HepG2 (cell line): Measurements from ENCODE around the gene SGF29. TPM values are rescaled to one million over a fixed set of nuclear protein-coding genes. Genes with fewer than 3 reads are reported as not detected.

ENCODE experiments used
- AGO1 ChIP-seq: fragments of 200-400 bp; formaldehyde crosslinking; IDR thresholded peaks from 2 replicates; pipeline ENCODE4 v1.6.1; 2017; ENCODE audit warnings: mild to moderate bottlenecking, low read depth, low read length, moderate library complexity; ENCODE audit not compliant: poor library complexity, severe bottlenecking
- NR1H2 ChIP-seq: sonication (generic); formaldehyde crosslinking; IDR thresholded peaks from 2 replicates; pipeline ENCODE4 v1.8.1; 2022; ENCODE audit warnings: low read depth, missing genetic modification reagents, borderline replicate concordance
- NR2C2 ChIP-seq: sonication (generic); formaldehyde crosslinking; IDR thresholded peaks from 2 replicates; pipeline ENCODE4 v1.4.0; 2020; ENCODE audit warnings: missing genetic modification reagents, mild to moderate bottlenecking, moderate library complexity, borderline replicate concordance
- PLSCR1 ChIP-seq: sonication (generic); formaldehyde crosslinking; IDR thresholded peaks from 2 replicates; pipeline ENCODE4 v1.5.0; 2020; ENCODE audit warnings: missing genetic modification reagents, mild to moderate bottlenecking, borderline replicate concordance
- SMAD3 ChIP-seq: sonication (generic); formaldehyde crosslinking; IDR thresholded peaks from 2 replicates; pipeline ENCODE4 v1.4.0; 2020; ENCODE audit warnings: missing genetic modification reagents
- ZFP82 ChIP-seq: sonication (generic); formaldehyde crosslinking; IDR thresholded peaks from 2 replicates; pipeline ENCODE4 v1.5.1; 2020; ENCODE audit warnings: mild to moderate bottlenecking, missing genetic modification reagents, borderline replicate concordance
- ZNF160 ChIP-seq: sonication (generic); formaldehyde crosslinking; IDR thresholded peaks from 2 replicates; pipeline ENCODE4 v1.8.0; 2022; ENCODE audit warnings: mild to moderate bottlenecking, inconsistent platforms, missing genetic modification reagents
- ZNF18 ChIP-seq: sonication (generic); formaldehyde crosslinking; IDR thresholded peaks from 2 replicates; pipeline ENCODE4 v1.8.0; 2022; ENCODE audit warnings: mild to moderate bottlenecking, missing genetic modification reagents; ENCODE audit not compliant: insufficient replicate concordance
- ZNF280B ChIP-seq: sonication (generic); formaldehyde crosslinking; IDR thresholded peaks from 2 replicates; pipeline ENCODE4 v1.5.0; 2020; ENCODE audit warnings: missing genetic modification reagents, mild to moderate bottlenecking, borderline replicate concordance
- ZNF292 ChIP-seq: sonication (generic); formaldehyde crosslinking; IDR thresholded peaks from 2 replicates; pipeline ENCODE4 v1.8.1; 2022; ENCODE audit warnings: mild to moderate bottlenecking, low read depth, missing genetic modification reagents, borderline replicate concordance
- ZNF3 ChIP-seq: IDR thresholded peaks from 2 replicates; pipeline ENCODE4 v1.7.0; 2017; ENCODE audit warnings: inconsistent platforms
- ZNF34 ChIP-seq: sonication (generic); formaldehyde crosslinking; IDR thresholded peaks from 2 replicates; pipeline ENCODE4 v1.4.0; 2020; ENCODE audit warnings: mild to moderate bottlenecking, missing genetic modification reagents, borderline replicate concordance
- ZNF660 ChIP-seq: sonication (generic); formaldehyde crosslinking; IDR thresholded peaks from 2 replicates; pipeline ENCODE4 v1.5.1; 2020; ENCODE audit warnings: mild to moderate bottlenecking, low read depth, missing genetic modification reagents, borderline replicate concordance
- ZNF737 ChIP-seq: sonication (generic); formaldehyde crosslinking; IDR thresholded peaks from 2 replicates; pipeline ENCODE4 v1.5.0; 2020; ENCODE audit warnings: missing genetic modification reagents, mild to moderate bottlenecking, borderline replicate concordance
- polyA plus RNA-seq, 8 experiments: library from polyadenylated mRNA; depleted of rRNA in 3 of 8; stranded (reverse) in 7 of 8; unstranded in 1 of 8; fragments of >200 nt; fragmentation: Illumina TruSeq in 4 of 8; extraction: Trizol in 4 of 8; gene quantifications; 2 replicates each; pipeline versions ENCODE4 v1.2.1 to v1.2.3, GENCODE V29; 2011 to 2016; ENCODE audit warnings: low read depth in 4 of 8, missing spikeins in 1 of 8, mixed read lengths in 1 of 8; ENCODE audit not compliant: insufficient read depth in 1 of 8
- total RNA-seq, 5 experiments: library from RNA; depleted of rRNA; stranded (reverse); fragments of >200 nt; fragmentation: Illumina TruSeq; extraction: Trizol; gene quantifications; 2 replicates each; pipeline ENCODE4 v1.2.3, GENCODE V29; 2016; ENCODE audit warnings: low read depth in 1 of 5
- TF ChIP-seq, protein P1 (sequence below): sonication (generic); formaldehyde crosslinking; IDR thresholded peaks from 2 replicates; pipeline ENCODE4 v1.4.0; 2020; ENCODE audit warnings: missing genetic modification reagents, borderline replicate concordance
- TF ChIP-seq, protein P2 (sequence below): sonication (generic); formaldehyde crosslinking; IDR thresholded peaks from 2 replicates; pipeline ENCODE4; 2020; ENCODE audit warnings: missing genetic modification reagents, mild to moderate bottlenecking, borderline replicate concordance

The SGF29 gene
- total and polyA plus RNA-seq, 2 of the 13 experiments (the other 11 are each of a cell fraction or from before 2014, with no cell fraction given) = 5.0 to 29.4 TPM

DNA sequence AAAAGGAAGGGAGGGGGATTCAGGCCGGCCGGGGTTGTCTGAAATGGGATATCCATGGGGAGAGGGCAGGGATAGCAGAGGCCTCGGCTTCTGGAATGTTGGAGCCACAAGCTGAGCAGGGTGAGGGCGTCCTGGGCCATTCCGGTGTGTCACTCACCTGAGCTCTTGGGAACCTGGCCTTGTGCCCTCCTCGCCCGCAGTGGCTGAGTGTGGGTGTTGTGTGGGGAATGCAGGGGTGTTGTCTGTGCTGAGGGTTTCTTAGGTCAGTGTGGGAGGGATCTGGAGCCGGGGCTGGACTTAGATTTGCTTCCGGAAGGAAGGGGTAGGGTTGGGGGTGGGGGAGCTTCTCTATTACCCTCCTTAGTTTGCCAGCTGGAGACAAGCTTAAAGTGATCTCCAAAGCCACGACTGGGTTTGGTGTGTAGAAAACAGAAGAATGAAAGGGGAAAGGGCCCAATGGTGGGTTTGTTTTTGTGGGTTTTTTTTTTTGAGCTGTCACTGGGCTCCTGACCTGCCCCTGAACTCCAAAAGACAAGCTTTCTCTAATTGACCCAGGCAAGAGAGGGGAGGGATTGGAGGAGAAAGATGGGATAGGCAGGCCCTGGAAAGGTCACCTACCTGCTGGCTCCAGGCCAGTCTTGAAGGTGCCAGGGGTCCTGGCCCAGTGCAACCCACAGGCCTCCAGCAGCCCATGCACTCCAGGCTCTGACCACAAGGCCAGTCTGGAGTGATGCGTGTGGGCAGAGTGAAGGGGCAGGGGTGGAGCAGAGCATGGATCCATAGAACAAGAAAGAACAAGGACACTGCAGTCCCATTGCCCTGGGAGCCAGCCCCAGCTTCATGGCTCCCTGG, 43.3 kb downstream of the SGF29 start, which contains the start of gene SULT1A2 (continued):
- TF ChIP-seq ZNF18 (CRISPR knock-in tag) (no peak), ZNF3 (CRISPR knock-in tag) (no peak), NR1H2 (CRISPR knock-in tag) (no peak), ZNF292 (CRISPR knock-in tag) (no peak), ZNF737 (CRISPR knock-in tag) (no peak), ZNF34 (CRISPR knock-in tag) (no peak), SMAD3 (CRISPR knock-in tag) (no peak), ZFP82 (no peak), ZNF160 (no peak), PLSCR1 (CRISPR knock-in tag) (no peak), NR2C2 (CRISPR knock-in tag) (peak; percentile 70; the same call in 1 of the 2 replicates), ZNF660 (CRISPR knock-in tag) (no peak), ZNF280B (no peak), AGO1 (no peak)
- TF ChIP-seq, protein P1, sequence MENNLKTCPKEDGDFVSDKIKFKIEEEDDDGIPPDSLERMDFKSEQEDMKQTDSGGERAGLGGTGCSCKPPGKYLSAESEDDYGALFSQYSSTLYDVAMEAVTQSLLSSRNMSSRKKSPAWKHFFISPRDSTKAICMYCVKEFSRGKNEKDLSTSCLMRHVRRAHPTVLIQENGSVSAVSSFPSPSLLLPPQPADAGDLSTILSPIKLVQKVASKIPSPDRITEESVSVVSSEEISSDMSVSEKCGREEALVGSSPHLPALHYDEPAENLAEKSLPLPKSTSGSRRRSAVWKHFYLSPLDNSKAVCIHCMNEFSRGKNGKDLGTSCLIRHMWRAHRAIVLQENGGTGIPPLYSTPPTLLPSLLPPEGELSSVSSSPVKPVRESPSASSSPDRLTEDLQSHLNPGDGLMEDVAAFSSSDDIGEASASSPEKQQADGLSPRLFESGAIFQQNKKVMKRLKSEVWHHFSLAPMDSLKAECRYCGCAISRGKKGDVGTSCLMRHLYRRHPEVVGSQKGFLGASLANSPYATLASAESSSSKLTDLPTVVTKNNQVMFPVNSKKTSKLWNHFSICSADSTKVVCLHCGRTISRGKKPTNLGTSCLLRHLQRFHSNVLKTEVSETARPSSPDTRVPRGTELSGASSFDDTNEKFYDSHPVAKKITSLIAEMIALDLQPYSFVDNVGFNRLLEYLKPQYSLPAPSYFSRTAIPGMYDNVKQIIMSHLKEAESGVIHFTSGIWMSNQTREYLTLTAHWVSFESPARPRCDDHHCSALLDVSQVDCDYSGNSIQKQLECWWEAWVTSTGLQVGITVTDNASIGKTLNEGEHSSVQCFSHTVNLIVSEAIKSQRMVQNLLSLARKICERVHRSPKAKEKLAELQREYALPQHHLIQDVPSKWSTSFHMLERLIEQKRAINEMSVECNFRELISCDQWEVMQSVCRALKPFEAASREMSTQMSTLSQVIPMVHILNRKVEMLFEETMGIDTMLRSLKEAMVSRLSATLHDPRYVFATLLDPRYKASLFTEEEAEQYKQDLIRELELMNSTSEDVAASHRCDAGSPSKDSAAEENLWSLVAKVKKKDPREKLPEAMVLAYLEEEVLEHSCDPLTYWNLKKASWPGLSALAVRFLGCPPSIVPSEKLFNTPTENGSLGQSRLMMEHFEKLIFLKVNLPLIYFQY = no peak
- TF ChIP-seq, protein P2, sequence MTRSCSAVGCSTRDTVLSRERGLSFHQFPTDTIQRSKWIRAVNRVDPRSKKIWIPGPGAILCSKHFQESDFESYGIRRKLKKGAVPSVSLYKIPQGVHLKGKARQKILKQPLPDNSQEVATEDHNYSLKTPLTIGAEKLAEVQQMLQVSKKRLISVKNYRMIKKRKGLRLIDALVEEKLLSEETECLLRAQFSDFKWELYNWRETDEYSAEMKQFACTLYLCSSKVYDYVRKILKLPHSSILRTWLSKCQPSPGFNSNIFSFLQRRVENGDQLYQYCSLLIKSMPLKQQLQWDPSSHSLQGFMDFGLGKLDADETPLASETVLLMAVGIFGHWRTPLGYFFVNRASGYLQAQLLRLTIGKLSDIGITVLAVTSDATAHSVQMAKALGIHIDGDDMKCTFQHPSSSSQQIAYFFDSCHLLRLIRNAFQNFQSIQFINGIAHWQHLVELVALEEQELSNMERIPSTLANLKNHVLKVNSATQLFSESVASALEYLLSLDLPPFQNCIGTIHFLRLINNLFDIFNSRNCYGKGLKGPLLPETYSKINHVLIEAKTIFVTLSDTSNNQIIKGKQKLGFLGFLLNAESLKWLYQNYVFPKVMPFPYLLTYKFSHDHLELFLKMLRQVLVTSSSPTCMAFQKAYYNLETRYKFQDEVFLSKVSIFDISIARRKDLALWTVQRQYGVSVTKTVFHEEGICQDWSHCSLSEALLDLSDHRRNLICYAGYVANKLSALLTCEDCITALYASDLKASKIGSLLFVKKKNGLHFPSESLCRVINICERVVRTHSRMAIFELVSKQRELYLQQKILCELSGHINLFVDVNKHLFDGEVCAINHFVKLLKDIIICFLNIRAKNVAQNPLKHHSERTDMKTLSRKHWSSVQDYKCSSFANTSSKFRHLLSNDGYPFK (CRISPR knock-in tag) = no peak
